GM12892 (cell line): ENCODE results near the gene MAPK7.
"Not testable (repeated sequence)": the region's sequence is repeated elsewhere in the genome, so short reads cannot be mapped to it uniquely, and the experiment has no call there.

ENCODE experiments used
- DNase-seq: peaks from one replicate; pipeline ENCODE4 v3.0.0; 2011; ENCODE audit not compliant: insufficient read length
- FAIRE-seq: peaks from 2 replicates; lab custom pipeline; 2011; peaks lifted over from hg19 to GRCh38; lab: Jason Lieb, UNC
- POLR2A ChIP-seq: IDR thresholded peaks from 2 replicates; pipeline ENCODE4 v1.6.1; 2011; ENCODE audit warnings: low read depth, low read length, control low read depth
- POLR2AphosphoS5 ChIP-seq: IDR thresholded peaks from 2 replicates; pipeline ENCODE4 v1.6.1; 2011; ENCODE audit warnings: low read depth, low read length, control low read depth
- TAF1 ChIP-seq: IDR thresholded peaks from 2 replicates; pipeline ENCODE4 v1.6.1; 2011; ENCODE audit warnings: low read depth, mild to moderate bottlenecking, control low read depth, low read length, borderline replicate concordance

MAPK7 gene

GRCh38 chr17:19345486-19346350 is 32.6 kb upstream of the MAPK7 start:
- TF ChIP-seq POLR2AphosphoS5 (no peak), TAF1 (no peak), POLR2A (no peak)
- DNase-seq = no peak
- no peak for FAIRE-seq

- FAIRE-seq (no peak), DNase-seq (no peak)
- TF ChIP-seq POLR2AphosphoS5 (no peak), TAF1 (no peak), POLR2A (no peak)
These were observed 31.7 kb upstream of the MAPK7 start for GRCh38 chr17:19346351-19347255.

GRCh38 chr17:19347323-19348080 is 30.8 kb upstream of the MAPK7 start:
- TF ChIP-seq POLR2A = no peak
- no peak for TF ChIP-seq TAF1
- TF ChIP-seq POLR2AphosphoS5 = no peak
- no peak for DNase-seq
- no peak for FAIRE-seq

- no peak for FAIRE-seq
- no peak for TF ChIP-seq POLR2AphosphoS5
- no peak for TF ChIP-seq POLR2A
- no peak for TF ChIP-seq TAF1
- no peak for DNase-seq
These were observed 30.1 kb upstream of the MAPK7 start for GRCh38 chr17:19348081-19348650.

- FAIRE-seq = no peak
- TF ChIP-seq POLR2AphosphoS5 (no peak), POLR2A (no peak), TAF1 (no peak)
- no peak for DNase-seq
These were observed 29.5 kb upstream of the MAPK7 start for GRCh38 chr17:19348806-19349205.

- not testable (repeated sequence) for FAIRE-seq, DNase-seq
These were observed 24.9 kb upstream of the MAPK7 start for GRCh38 chr17:19353401-19353800.

- TF ChIP-seq POLR2A = no peak
- no peak for TF ChIP-seq POLR2AphosphoS5
- no peak for TF ChIP-seq TAF1
- FAIRE-seq = no peak
- no peak for DNase-seq
These were observed 23.6 kb upstream of the MAPK7 start for GRCh38 chr17:19354748-19355147.

- FAIRE-seq = no peak
- no peak for DNase-seq
- TF ChIP-seq TAF1 = no peak
- no peak for TF ChIP-seq POLR2AphosphoS5
- no peak for TF ChIP-seq POLR2A
These were observed 20.9 kb upstream of the MAPK7 start for GRCh38 chr17:19357351-19357750.

GRCh38 chr17:19357761-19358160 is 20.5 kb upstream of the MAPK7 start:
- no peak for TF ChIP-seq POLR2A
- no peak for TF ChIP-seq POLR2AphosphoS5
- TF ChIP-seq TAF1 = no peak
- no peak for DNase-seq
- no peak for FAIRE-seq

- DNase-seq (no peak), FAIRE-seq (no peak)
- TF ChIP-seq POLR2AphosphoS5 (no peak), POLR2A (no peak), TAF1 (no peak)
These were observed 19.1 kb upstream of the MAPK7 start for GRCh38 chr17:19359151-19359550.

- no peak for DNase-seq
- FAIRE-seq = no peak
- TF ChIP-seq POLR2A (no peak), POLR2AphosphoS5 (no peak), TAF1 (no peak)
These were observed 18.4 kb upstream of the MAPK7 start for GRCh38 chr17:19359856-19360255.
